Testis (tissue), 2 donors: Measurements from ENCODE around the gene PSG7.
"Not testable (repeated sequence)": the region's sequence is repeated elsewhere in the genome, so short reads cannot be mapped to it uniquely, and the experiment has no call there.

Source experiments
- POLR2A ChIP-seq: fragments of 450-650 bp; IDR thresholded peaks from one replicate; pipeline ENCODE4 v1.6.1; 2017; ENCODE audit warnings: antibody characterized with exemption, mild to moderate bottlenecking, moderate library complexity
- TF ChIP-seq, protein P1 (sequence below), 3 experiments: fragments of 450-650 bp in 2 of 3; fragments of 200-600 bp in 1 of 3; sonication (generic) in 1 of 3; IDR thresholded peaks; one replicate each; pipeline ENCODE4 v1.5.1; 2016 to 2019; ENCODE audit warnings: antibody characterized with exemption in 3 of 3, mild to moderate bottlenecking in 2 of 3, moderate library complexity in 1 of 3

- TF ChIP-seq, protein P1, sequence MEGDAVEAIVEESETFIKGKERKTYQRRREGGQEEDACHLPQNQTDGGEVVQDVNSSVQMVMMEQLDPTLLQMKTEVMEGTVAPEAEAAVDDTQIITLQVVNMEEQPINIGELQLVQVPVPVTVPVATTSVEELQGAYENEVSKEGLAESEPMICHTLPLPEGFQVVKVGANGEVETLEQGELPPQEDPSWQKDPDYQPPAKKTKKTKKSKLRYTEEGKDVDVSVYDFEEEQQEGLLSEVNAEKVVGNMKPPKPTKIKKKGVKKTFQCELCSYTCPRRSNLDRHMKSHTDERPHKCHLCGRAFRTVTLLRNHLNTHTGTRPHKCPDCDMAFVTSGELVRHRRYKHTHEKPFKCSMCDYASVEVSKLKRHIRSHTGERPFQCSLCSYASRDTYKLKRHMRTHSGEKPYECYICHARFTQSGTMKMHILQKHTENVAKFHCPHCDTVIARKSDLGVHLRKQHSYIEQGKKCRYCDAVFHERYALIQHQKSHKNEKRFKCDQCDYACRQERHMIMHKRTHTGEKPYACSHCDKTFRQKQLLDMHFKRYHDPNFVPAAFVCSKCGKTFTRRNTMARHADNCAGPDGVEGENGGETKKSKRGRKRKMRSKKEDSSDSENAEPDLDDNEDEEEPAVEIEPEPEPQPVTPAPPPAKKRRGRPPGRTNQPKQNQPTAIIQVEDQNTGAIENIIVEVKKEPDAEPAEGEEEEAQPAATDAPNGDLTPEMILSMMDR (IDR thresholded peaks at IDR 0.05): not testable (repeated sequence)
- TF ChIP-seq POLR2A: not testable (repeated sequence)
These were observed 19.4 kb downstream of the PSG7 start, which contains the start of gene PSG6 for GRCh38 chr19:42917634-42918033.
